HG03039 (cell line): Measurements from ENCODE around the gene PLXNB2.

Experiments used
- ATAC-seq: cut with Tn5 transposase; IDR thresholded peaks from one replicate; pipeline ENCODE4 v1.9.1; 2021; ENCODE audit warnings: mild to moderate bottlenecking, moderate library complexity; ENCODE audit not compliant: unreplicated experiment

PLXNB2 gene

DNA sequence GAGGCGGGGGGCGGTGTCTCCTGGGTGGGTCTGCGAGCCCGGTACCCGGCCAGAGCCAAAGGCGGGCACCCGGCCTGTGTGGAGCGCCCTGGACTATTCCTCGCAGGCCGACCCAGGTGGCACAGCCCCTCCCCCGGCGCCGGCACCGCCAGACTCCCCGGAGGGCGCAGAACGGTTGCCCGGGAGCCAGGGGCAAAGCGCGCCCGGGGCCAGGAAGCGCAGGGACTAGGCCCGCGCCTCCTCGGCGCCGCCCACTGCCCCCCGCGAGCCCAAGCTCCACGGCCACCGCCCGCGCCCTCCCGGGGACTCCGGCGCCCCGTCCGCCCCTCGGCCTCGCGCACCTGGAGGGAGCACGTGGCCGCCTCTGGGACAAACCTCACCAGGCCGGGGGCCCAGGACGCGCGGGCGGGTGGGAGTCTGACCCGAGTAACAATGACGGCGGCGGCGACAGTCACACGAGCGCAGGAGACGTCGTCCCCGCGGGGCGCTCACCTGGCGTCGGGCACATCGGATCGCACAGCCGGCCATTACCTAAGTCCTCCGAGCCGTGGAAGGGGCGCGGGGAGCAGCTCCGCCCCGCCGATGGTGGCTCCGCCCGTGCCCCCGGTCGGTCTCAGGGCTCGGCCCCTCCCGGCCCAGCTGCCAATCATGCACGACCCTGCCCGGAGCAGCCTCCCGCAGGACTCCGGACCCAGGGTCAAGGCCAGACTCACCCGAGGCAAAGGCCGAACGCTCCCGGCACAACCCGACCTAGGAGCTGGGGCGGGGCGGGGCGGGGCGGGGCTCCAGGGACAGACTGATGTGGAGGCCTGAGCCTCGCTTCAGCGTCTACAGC lies 7.4 kb downstream of the PLXNB2 start:
- no peak for ATAC-seq

DNA sequence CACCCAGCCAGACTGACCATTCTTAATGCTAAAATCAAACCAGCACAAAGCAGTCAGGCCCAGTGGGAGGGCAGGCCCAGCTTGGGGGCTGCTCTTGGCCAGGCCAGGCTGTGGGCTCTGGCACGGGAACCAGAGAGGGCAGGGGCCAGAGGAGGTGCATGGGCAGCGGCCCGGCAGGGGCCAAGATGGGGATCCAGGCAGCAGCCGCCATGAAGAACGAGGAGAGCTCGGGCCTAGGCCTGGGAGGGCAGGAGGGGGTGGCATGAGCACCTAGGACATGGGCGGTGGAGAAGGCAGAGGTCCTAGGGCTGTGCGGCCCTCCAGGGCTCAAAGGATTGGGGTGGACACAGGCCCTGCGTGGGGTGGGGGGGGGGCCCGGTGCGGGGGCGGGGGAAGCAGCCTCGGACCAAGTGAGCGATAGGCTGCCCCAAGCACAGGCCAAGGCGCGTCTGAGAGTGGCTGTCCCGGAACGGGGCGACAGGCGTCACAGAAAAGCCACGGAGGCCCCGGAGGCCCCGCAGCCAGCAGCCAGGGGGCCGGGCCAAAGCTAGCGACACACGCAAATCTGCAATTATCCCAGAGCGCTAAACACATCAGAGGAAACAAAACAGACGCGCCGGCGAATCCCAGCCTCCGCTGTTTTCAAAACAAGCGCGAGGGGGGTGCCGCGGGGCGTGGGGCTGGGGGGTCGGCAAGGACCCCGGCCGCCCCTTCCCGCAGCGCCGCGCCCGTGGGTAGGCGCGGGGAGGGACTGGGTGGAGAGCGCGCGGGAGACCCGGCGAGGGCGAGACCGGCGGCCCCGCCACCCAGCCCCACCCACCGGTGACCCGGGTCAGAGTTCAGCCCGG lies 8.3 kb downstream of the PLXNB2 start:
- no peak for ATAC-seq

DNA sequence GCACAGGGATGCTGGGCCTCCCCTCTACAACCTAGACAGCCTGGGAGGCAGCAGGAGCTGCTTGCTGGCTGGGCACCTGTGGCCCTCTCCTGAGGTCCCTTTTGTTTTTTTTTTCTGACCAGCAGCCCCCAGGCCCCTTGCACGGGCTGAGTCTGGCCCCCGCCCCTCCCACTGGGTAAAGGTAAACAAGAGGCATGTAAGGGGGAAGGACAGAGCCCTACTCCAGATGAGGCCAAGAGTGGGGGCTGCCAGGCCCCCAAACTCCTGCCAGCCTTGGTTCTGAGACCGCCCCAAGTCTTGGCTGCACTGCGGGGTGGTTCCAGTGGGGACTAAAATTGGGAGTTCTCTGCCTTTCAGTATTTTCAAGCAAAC lies 9.2 kb downstream of the PLXNB2 start:
- no peak for ATAC-seq

DNA sequence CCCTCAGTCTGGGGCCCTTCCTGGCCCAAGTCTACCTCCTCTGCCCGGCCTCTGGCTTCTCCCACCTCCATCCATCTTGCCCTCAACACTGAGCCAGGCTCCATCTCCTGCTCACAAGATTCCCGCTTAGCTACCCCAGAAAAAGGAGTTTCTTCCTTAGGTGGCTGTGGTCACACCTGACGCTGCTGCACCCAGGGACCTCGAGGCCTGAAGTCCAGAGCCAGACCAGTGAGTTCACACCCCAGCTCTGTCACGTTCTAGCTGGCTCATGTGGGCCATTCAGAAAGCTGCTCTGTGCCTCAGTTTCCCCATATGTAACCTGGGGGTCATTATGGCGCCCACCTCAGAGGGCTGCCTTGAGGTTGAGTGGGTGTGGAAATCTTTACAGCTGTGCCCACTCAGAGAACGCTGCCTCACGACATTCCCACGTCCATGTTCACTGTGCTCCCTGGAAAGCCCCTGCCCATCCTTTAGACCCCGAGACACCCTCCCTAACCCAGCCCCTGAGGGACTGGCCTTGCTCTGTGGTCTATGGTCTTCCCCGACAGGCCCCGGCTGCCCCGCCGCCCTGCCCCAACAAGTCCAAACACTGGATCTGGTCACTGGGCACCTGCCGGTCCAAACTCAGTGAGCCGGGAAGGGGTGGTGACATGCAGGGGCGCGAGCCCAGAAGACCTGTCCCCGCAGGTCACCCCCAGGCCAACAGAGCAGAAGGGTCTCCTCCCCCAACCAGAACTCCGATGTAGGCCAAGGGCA lies 9.8 kb downstream of the PLXNB2 start:
- ATAC-seq: no peak

DNA sequence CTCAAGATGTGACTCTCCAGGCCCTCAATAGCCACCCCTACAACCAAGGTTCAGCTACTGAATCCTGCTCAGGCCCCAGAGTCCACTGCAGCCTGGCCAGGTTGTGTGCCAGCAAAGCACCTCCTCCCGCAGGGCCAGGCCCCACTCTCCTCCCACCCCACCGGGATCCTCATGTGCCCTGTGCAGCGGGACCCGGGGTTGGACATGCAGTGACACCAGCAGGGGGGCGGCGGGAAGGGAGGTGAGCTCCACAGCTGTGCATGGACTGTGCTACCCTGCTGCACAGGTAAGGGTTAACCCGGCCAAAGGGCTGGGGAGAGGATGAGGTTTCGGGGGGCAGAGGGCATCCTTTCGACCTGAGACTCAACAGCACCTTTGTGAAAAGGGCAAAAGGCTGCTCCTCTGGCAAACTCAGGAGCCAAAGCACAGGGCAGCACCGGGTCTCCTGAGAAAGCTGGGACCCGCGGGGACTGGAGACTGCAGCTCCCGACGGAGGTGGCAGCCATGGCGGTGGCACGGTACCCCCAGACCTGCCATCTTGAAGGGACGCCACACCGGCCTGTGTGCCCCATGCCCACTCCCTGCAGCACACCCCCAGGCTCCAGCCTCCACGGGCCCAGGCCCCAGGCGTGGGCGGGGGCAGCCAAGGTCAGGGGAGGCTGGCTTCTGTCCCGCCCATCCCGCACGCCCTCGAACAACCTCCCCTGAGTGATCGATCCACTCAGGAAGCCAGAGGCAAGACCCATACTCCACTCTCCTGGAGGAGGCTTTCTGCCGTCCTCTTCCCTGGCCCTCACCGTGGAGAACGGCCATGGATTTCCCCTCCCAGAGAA lies 10.6 kb downstream of the PLXNB2 start:
- ATAC-seq: no peak

DNA sequence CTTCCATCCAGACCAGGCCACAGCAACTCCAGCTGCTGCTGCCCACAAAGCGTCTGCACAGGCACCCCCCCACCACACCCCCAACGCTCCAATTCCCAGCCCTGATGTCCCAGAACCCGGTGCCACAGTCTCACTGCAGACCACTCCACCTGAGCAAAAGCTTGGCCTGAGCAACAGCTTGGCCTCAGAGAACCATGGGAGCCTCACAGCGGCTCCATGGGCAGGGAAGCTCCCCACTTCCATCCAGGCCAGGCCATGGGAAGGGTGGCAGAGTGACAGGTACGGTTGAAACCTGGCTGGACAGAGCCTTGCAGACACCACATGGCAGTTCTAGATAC lies 13.2 kb downstream of the PLXNB2 start:
- no peak for ATAC-seq

DNA sequence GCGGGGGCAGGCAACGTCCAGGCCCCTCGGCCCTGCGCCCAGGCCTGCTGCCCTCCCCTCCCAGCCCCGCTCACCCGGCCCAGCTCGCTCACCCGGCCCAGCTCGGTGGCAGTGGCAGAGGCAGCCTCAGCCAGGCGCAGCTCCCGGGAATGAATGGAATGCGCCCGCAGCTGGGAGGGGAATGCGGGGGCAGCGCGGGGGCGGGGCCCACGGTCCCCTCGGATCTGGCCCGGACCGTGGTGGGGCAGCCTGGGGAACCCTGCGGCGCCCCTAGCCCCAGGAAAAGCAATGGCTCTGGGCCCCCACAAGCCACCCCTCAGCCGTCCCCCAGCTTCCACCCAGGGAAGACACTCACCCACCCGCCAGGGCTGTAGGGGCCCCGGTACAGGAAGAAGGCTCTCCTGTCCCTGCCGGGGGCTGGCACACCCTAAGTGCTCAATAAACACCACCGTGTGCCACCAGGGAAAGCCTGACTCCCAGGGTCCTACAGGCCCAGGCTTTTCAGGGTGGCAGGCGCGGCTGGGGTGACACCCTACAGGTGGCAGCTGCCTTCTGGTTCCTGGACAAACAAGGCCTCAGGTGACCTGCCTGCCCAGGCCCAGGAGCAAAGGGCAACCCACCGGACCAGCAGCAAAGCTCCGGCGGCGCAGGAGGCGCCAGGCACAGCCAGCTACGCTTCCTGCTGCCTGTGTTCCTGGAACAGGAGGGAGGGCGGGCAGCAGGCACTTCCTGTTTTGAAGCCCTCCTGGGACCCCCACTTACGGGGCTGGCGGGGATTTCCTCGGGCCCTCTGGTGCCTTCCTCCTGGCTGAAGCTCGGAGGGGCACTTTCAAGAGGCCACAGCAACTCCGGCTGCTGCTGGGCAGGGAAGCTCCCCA lies 13.8 kb downstream of the PLXNB2 start:
- ATAC-seq: no peak

DNA sequence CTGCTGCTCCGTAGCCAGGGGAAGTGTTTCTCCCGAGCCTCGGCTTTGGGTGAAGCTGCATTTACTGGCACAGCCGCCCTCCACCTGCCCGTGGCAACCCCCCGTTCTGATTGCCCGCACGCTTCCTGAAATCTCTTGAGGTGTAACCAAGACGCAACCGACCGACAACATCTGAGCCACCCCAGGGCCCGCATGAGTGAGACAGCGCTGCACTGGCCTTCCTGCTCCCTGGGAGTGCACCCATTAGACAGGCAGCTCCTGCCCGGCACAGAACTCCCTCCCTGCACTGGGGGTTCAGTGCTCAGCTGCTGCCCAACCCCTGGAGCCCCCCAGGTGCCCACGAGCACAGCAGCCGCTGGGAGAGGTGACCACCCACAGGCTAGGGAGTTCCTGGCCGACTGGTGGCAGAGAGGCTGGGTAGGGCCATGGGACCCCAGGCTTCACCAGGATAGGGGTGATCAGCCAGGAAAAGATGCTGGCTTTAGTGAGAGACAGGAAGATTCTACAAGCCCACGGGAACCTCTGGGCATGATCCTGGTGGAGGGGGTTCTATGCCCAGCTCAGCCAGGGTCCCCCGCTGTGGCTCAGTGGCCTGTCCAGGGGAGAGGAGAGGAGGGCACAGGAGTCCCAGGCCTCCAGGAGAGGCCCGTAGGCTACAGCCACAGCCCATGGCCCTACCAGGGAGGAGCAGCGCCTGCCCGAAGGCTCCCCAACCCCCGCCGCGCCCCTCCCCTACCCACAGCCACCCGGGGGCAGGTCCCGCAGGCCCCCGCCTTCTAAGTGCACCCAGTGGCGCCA lies 14.6 kb downstream of the PLXNB2 start:
- no peak for ATAC-seq

DNA sequence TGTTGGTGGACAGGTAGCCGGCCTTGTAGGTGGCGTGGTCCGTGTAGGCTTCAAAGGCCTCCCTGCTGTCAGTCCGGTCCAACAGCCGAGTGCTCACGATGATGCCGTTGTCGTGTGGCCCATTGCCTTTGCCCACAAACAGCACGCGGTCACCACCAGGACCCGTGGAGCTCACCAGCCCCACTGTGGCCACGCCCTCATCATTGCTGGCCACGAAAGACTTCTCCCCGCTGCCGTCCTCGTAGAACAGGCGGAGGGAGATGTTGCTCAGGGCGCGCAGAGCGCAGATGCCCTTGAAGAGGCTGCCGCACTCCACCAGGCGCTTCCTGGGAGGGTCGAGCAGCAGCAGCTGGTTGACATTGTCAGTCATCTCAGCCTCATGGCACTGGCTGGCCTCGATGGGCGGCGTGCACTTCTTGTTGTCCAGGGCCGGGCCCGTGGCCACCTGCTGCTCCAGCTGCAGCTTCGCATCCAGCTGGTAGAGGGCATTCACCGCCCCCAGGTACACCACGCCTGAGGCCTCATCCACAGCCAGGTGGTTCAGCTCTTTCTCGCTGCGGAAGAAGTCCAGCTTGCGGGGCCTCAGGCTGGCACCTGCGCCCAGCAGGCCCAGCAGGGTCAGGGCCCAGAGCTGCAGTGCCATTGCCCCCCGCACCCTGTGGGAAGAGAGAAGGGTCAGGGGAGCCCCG lies 17.4 kb downstream of the PLXNB2 start:
- ATAC-seq: no peak

DNA sequence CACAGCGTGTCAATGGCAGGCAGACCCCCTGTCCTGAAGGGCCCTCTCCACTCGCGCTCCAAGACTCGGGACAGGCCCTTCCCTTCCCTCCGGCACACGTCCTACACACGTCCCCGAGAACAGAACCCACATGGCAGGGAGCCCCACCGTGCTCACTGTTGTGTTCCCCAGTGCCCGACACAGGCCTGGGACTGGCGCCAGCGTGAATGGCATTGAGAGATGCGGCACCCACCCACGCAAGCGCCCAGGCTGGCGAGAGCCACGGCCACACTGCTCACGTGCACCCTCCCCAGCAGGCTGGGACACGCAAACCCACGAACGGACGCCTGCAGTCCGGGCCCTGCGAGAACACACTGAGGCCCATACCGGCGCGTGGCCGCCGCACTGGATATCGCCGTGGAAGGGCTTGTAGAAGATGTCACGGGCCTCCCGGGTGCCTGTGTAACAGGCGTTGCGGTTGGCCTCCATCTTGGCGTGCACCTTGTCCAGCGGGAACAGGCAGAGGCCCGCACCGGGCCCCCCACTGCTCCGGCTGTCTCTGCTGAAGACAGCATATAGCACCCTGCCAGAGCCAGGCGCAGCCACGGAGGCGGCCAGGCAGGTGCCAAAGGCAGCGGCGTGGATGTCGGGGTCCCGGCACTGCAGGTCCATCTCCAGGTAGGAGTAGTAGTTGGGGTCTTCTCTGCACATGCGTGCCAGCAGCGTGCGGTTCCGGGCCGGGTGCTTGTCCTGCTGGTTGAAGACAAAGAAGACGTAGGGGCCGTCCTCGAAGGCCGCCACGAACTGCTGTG lies 18.1 kb downstream of the PLXNB2 start:
- no peak for ATAC-seq

DNA sequence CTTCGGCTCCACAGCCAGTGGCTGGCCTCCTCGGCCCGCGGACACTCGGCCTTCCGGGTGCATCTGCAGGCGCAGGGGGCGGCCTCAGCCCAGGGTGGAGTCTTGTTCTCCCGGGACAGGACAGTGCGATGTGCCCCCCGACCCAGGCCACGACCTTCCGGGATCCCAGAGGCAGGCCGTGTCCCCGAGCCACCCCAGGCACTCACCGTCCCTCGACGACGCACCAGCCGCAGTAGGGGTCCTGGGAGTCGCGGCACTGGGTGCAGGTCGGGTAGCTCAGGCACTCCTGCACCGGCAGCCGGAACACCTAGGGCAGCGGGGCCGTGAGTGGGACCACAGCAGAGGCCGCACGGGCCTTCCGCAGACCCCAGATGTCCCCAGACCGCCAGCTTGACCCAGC lies 19.7 kb downstream of the PLXNB2 start:
- no peak for ATAC-seq

DNA sequence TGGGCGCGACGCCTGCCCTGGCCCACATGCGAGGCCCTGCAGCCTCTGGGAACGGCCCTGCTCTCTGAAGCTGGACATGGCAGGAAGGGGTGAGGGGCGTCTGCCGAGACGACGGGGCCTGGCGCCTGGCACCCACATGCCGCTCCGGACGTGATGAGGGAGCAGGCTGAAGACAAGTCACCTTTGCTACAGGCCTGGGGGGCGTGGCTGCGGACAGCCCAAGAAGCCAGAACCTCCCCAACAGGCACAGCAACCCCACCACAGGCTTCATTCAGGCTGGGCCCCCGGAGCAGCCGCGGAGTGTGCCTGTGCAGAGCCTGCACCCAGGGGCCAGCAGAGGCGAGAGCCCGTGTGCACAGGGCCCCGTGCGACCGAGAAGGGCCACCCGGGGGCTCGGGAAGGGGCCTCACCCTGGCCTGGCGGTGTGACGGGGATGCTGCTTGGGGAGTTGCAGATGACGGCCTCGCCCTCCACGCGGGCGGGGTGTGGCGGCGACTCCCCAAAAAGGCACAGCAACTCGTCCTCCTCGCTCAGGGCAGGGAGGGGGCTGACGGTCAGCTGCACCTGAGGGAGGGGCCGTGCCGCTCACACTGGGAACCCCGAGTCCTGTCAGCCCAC lies 20.6 kb downstream of the PLXNB2 start:
- no peak for ATAC-seq

DNA sequence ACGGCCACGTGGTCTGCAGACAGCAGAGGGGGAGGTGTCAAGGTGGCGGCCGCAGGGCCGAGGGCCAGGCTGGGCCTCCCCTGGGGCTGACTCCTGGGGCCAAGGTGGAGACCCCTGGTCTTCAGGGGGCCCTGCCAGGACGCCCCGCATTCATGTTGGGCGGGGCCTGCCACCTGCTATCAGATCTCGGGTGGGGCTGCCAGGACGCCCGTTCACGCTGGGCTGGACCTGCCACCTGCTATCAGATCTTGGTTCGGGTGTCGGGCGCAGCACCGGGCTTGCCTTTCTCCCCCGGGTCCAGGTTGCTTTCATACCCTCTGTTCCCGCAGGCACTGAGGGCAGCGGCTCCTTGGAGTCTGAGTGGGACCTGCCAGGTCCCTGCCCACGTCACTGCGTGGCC lies 21.2 kb downstream of the PLXNB2 start:
- no peak for ATAC-seq

DNA sequence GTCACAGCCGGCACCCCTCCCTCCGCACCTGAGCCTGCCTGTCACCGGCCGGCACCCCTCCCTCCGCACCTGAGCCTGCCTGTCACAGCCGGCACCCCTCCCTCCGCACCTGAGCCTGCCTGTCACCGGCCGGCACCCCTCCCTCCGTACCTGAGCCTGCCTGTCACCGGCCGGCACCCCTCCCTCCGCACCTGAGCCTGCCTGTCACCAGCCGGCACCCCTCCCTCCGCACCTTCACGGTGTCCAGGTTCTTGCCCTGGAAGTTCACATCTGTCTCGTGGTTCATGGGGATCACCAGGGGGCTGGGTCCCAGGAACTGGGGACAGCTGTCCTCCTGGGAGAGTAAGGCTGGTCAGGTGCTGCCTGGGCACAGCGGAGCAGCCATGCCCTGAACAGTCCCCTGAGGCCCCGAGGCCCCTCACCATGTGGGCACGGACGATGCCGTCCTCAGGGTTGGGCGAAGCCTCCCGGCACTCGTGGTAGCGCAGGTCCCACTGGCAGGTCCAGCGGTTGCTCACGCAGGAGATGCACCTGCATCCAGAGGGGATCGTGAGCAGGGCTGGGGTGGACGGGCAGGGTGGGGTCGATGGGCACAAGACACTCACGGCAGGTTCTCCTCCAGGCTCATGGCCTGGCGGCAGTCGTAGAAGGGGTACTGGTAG lies 21.7 kb downstream of the PLXNB2 start:
- no peak for ATAC-seq

DNA sequence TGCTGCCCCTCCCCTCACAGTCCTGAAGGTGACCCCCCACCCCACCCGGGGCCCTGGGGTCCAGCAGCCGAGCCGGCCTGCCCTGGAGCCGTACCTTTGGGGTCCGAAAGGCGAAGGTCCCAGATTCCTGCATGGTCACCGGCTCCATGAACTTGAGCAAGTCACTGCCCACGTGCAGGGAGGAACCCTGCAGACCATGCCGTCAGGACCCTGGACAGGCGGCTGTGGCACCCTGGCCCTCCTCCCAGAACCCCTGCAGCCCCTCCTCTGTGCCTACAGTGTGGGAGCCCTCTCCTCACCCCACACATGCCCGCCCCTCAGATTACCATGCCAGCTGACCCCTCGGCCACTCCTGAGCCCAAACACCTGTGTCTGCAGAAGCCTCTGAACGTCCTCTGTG lies 23.0 kb downstream of the PLXNB2 start:
- ATAC-seq: no peak

DNA sequence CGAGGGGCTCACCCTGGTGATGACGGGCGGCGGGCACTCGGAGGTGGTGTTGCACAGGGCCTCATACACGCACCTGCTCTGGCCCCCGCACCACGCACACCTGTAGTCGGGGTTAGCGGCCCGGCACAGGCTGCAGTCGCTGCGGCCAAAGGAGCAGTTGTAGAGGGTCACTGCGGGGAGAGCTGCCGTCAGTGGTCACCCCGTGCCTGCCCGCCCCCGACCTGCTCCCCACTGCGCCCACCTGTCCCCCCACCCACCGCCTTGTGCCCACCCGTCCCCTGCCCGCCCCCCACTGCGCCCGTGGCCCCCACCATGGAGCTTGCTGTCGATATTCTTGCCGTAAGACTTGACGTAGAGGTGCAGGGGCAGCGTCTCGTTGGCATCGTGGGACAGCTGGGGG lies 23.6 kb downstream of the PLXNB2 start:
- ATAC-seq: no peak
